Activated T-helper 17 cell treated with anti-CD3 and anti-CD28 coated beads, Interleukin-2, amount 50 U/mL, for 72 hours (primary cell): ENCODE results near the gene OBP2A. TPM values are rescaled to one million over a fixed set of nuclear protein-coding genes. Genes with fewer than 3 reads are reported as not detected.

Source experiments
- ATAC-seq: fragments of 150-1000 bp; cut with Tn5 transposase; replicated peaks from 2 replicates; pipeline ENCODE4 v1.10.0; 2021; ENCODE audit warnings: mild to moderate bottlenecking, moderate library complexity
- H3K27ac Mint-ChIP-seq: one replicate; pipeline ENCODE4 v1.8.0; 2022; ENCODE audit warnings: mixed read lengths
- H3K27me3 Mint-ChIP-seq: one replicate; pipeline ENCODE4 v1.8.0; 2022; ENCODE audit warnings: mixed read lengths
- H3K36me3 Mint-ChIP-seq: one replicate; pipeline ENCODE4 v1.8.0; 2022; ENCODE audit warnings: low read depth, mild to moderate bottlenecking, mixed read lengths
- H3K4me1 Mint-ChIP-seq: one replicate; pipeline ENCODE4 v1.8.0; 2022; ENCODE audit warnings: mixed read lengths
- H3K4me3 Mint-ChIP-seq: one replicate; pipeline ENCODE4 v1.8.0; 2022; ENCODE audit warnings: mild to moderate bottlenecking, mixed read lengths
- H3K9me3 Mint-ChIP-seq: one replicate; pipeline ENCODE4 v1.8.0; 2022; ENCODE audit warnings: mixed read lengths
- total RNA-seq, 2 donors: library from RNA; stranded (reverse); gene quantifications; one replicate each; pipeline ENCODE4 v1.2.3, GENCODE V29; 2022

OBP2A gene
- total RNA-seq, 2 donors from 2014 or later, result not detected

GRCh38 chr9:135551031-135551430 lies 5.1 kb downstream of the OBP2A start:
- ATAC-seq, result no peak
- Mint-ChIP-seq H3K4me3 (no peak overlapping the region), H3K27me3 (peaks cover 4% of the 10 kb centered on the region), H3K36me3 (no peaks in the 10 kb centered on the region), H3K4me1 (no peaks in the 10 kb centered on the region), H3K9me3 (no peaks in the 10 kb centered on the region), H3K27ac (no peak overlapping the region)

DNA sequence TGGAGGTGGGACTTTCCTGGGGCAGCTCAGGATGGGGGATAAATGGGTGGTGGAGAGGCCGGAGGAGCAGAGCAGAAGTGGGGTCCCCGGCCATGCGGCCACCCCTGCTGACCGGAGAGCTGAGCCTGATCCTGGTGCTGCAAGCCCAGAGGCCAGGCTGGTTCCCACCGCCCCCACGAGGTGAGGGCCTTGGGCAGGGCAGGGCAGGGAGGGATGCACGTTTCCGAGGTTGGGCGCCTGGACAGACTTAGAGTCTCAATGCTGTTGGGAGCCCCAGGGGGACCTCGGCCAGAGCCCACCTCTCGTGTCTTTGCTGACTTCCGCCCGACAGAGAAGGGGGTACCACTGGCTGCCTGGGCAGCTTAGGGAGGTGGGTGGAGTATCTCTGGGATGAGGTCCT lies 5.5 kb downstream of the OBP2A start:
- no peak overlapping the region for H3K27ac Mint-ChIP-seq
- H3K9me3 Mint-ChIP-seq, result no peaks in the 10 kb centered on the region
- H3K27me3 Mint-ChIP-seq, result peaks cover 4% of the 10 kb centered on the region
- no peaks in the 10 kb centered on the region for H3K4me1 Mint-ChIP-seq
- no peaks in the 10 kb centered on the region for H3K36me3 Mint-ChIP-seq
- ATAC-seq, result no peak
- H3K4me3 Mint-ChIP-seq, result no peak overlapping the region

- no peak overlapping the region for H3K27ac Mint-ChIP-seq
- no peaks in the 10 kb centered on the region for H3K4me1 Mint-ChIP-seq
- H3K9me3 Mint-ChIP-seq, result no peaks in the 10 kb centered on the region
- H3K4me3 Mint-ChIP-seq, result no peak overlapping the region
- no peak for ATAC-seq
- H3K27me3 Mint-ChIP-seq, result peaks cover 4% of the 10 kb centered on the region
- H3K36me3 Mint-ChIP-seq, result no peaks in the 10 kb centered on the region
Measured at GRCh38 chr9:135552021-135552697, 6.2 kb downstream of the OBP2A start.

DNA sequence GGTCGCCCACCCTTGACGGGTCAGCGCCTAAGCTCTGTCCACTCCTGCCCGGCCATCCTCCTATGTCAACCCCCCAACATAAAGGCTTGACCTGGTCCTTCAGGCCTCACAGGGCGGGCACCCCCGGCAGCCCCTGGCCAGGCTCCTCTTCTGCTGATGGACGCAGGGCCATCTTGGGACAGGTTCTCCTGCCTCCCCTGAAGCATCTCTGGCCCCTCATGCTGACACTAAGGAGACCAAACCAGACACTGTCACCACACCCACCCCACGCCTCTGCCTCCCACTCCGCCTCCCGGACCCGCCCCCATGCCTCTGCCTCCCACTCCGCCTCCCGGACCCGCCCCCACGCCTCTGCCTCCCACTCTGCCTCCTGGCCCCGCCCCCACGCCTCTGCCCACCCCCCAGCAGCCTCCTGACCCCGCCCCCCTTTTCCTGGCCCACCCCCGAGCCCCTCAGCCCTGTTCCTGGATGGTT lies 6.8 kb downstream of the OBP2A start:
- H3K9me3 Mint-ChIP-seq, result no peaks in the 10 kb centered on the region
- no peak overlapping the region for H3K27ac Mint-ChIP-seq
- H3K4me3 Mint-ChIP-seq, result no peak overlapping the region
- H3K4me1 Mint-ChIP-seq, result no peaks in the 10 kb centered on the region
- no peaks in the 10 kb centered on the region for H3K36me3 Mint-ChIP-seq
- ATAC-seq, result no peak
- peaks cover 4% of the 10 kb centered on the region for H3K27me3 Mint-ChIP-seq

GRCh38 chr9:135554718-135555117 lies 8.8 kb downstream of the OBP2A start:
- Mint-ChIP-seq H3K4me1 (no peaks in the 10 kb centered on the region), H3K9me3 (no peaks in the 10 kb centered on the region), H3K27ac (no peak overlapping the region), H3K27me3 (peaks cover 5% of the 10 kb centered on the region), H3K4me3 (no peak overlapping the region), H3K36me3 (no peaks in the 10 kb centered on the region)
- ATAC-seq, result no peak

- Mint-ChIP-seq H3K27ac (no peak overlapping the region), H3K36me3 (no peaks in the 10 kb centered on the region), H3K4me1 (no peaks in the 10 kb centered on the region), H3K9me3 (no peaks in the 10 kb centered on the region), H3K4me3 (no peak overlapping the region), H3K27me3 (peaks cover 7% of the 10 kb centered on the region)
- ATAC-seq, result no peak
Measured at GRCh38 chr9:135555203-135555602, 9.3 kb downstream of the OBP2A start.

DNA sequence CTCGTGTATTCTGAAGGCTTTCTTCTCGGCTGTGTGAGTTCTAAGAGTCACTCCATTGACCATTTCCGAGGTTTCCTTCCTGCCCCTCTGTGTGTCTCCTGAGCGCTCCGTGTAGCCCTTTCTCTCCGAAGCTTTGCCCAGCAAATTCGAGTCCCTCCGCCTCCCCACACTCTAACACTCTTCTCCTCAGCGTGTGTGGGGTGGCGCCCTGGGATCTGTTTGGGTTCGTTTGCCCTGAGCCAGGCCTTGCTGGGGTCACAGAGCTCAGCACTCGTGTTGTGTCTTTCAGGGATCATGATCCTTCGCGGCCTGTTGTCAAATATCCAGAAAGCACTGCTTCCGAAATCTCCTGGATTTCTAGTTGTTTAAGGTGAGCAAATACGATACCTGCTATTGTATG lies 10.0 kb downstream of the OBP2A start:
- Mint-ChIP-seq H3K4me3 (no peak overlapping the region), H3K27me3 (peaks cover 4% of the 10 kb centered on the region), H3K4me1 (no peaks in the 10 kb centered on the region), H3K9me3 (no peaks in the 10 kb centered on the region), H3K36me3 (no peaks in the 10 kb centered on the region), H3K27ac (no peak overlapping the region)
- ATAC-seq, result no peak

DNA sequence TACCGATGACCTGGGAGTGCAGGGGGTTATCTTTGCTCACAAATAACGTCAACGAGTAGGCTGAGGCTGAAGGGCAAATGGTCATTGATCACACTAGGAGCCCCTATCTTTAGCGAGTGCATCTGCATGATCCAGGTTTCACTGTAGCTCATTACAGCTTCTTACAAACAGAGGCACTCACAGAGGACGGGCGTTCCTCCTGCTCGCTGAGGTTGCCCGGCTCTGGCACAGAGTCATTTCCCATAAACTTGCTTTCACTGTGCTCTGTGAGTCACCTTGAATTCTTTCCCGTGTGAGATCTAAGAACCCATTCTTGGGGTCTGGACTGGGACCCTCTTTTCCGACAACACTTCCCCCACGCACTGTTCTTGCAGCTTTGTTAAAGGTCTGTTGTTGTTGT lies 13.7 kb downstream of the OBP2A start:
- H3K36me3 Mint-ChIP-seq, result no peaks in the 10 kb centered on the region
- ATAC-seq, result no peak
- no peak overlapping the region for H3K27ac Mint-ChIP-seq
- peaks cover 3% of the 10 kb centered on the region for H3K27me3 Mint-ChIP-seq
- no peak overlapping the region for H3K4me3 Mint-ChIP-seq
- H3K9me3 Mint-ChIP-seq, result no peaks in the 10 kb centered on the region
- H3K4me1 Mint-ChIP-seq, result no peaks in the 10 kb centered on the region

- Mint-ChIP-seq H3K9me3 (no peaks in the 10 kb centered on the region), H3K4me1 (no peaks in the 10 kb centered on the region), H3K36me3 (no peaks in the 10 kb centered on the region), H3K27me3 (peaks cover 7% of the 10 kb centered on the region), H3K27ac (no peak within 1 kb of the TSS), H3K4me3 (no peak within 1 kb of the TSS)
- no peak for ATAC-seq
Measured at GRCh38 chr9:135561391-135562234, 15.7 kb downstream of the OBP2A start, which contains the start of gene PAEP. PAEP (plus strand) TSS chr9:135561756.

DNA sequence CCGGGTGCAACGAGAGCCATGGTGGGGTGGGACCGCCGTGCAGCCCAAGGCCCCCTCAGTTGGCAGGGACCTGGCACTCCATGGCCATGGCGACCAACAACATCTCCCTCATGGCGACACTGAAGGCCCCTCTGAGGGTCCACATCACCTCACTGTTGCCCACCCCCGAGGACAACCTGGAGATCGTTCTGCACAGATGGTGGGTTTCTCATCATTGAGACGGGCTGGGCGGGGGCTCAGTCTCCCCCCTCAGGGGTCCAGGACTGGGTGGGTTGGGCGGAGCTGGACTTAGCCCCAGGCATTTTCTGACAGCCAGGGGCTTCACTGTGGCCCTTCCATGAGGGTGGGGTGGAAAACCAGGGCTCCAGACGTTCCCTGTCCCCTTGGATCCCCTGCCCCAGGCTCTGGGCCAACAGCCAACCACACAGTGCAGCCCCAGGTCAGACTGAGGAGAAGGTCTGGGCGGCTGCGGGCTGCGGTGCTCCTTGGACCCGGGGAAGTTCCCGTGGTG lies 16.4 kb downstream of the OBP2A start:
- H3K27me3 Mint-ChIP-seq, result peaks cover 13% of the 10 kb centered on the region
- H3K36me3 Mint-ChIP-seq, result no peaks in the 10 kb centered on the region
- no peak for ATAC-seq
- H3K4me3 Mint-ChIP-seq, result no peak overlapping the region
- H3K4me1 Mint-ChIP-seq, result no peaks in the 10 kb centered on the region
- H3K27ac Mint-ChIP-seq, result no peak overlapping the region
- H3K9me3 Mint-ChIP-seq, result no peaks in the 10 kb centered on the region

GRCh38 chr9:135563039-135563476 lies 17.1 kb downstream of the OBP2A start:
- H3K9me3 Mint-ChIP-seq, result no peaks in the 10 kb centered on the region
- H3K36me3 Mint-ChIP-seq, result no peaks in the 10 kb centered on the region
- no peak overlapping the region for H3K27ac Mint-ChIP-seq
- no peaks in the 10 kb centered on the region for H3K4me1 Mint-ChIP-seq
- H3K4me3 Mint-ChIP-seq, result no peak overlapping the region
- peaks cover 14% of the 10 kb centered on the region for H3K27me3 Mint-ChIP-seq
- ATAC-seq, result no peak

- no peak for ATAC-seq
- Mint-ChIP-seq H3K27ac (no peak overlapping the region), H3K4me1 (no peaks in the 10 kb centered on the region), H3K9me3 (no peaks in the 10 kb centered on the region), H3K36me3 (no peaks in the 10 kb centered on the region), H3K27me3 (peaks cover 14% of the 10 kb centered on the region), H3K4me3 (no peak overlapping the region)
Measured at GRCh38 chr9:135563858-135564257, 17.9 kb downstream of the OBP2A start.

GRCh38 chr9:135565141-135565628 lies 19.3 kb downstream of the OBP2A start:
- no peak overlapping the region for H3K4me3 Mint-ChIP-seq
- H3K9me3 Mint-ChIP-seq, result no peaks in the 10 kb centered on the region
- no peaks in the 10 kb centered on the region for H3K36me3 Mint-ChIP-seq
- H3K27ac Mint-ChIP-seq, result no peak overlapping the region
- no peaks in the 10 kb centered on the region for H3K4me1 Mint-ChIP-seq
- H3K27me3 Mint-ChIP-seq, result peaks cover 15% of the 10 kb centered on the region
- no peak for ATAC-seq

- no peak overlapping the region for H3K4me3 Mint-ChIP-seq
- peaks cover 16% of the 10 kb centered on the region for H3K27me3 Mint-ChIP-seq
- no peak for ATAC-seq
- H3K27ac Mint-ChIP-seq, result no peak overlapping the region
- H3K36me3 Mint-ChIP-seq, result no peaks in the 10 kb centered on the region
- H3K4me1 Mint-ChIP-seq, result no peaks in the 10 kb centered on the region
- no peaks in the 10 kb centered on the region for H3K9me3 Mint-ChIP-seq
Measured at GRCh38 chr9:135565636-135566035, 19.7 kb downstream of the OBP2A start.

DNA sequence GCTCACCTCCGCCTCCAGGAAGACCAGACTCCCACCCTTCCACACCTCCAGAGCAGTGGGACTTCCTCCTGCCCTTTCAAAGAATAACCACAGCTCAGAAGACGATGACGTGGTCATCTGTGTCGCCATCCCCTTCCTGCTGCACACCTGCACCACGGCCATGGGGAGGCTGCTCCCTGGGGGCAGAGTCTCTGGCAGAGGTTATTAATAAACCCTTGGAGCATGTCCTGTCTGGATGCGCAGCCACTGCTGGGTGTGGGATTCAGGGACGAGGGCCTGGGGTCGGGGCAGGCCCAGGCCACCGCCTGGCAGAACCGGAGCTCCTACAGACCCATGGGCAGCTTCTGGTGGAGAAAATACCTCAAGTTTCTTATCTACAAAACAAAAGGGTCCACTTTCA lies 20.6 kb downstream of the OBP2A start:
- H3K27me3 Mint-ChIP-seq, result peaks cover 21% of the 10 kb centered on the region
- no peak for ATAC-seq
- H3K36me3 Mint-ChIP-seq, result no peaks in the 10 kb centered on the region
- H3K9me3 Mint-ChIP-seq, result no peaks in the 10 kb centered on the region
- H3K4me1 Mint-ChIP-seq, result no peaks in the 10 kb centered on the region
- no peak overlapping the region for H3K4me3 Mint-ChIP-seq
- no peak overlapping the region for H3K27ac Mint-ChIP-seq
